ENCODE results near the gene HBD. TPM values are rescaled to one million over a fixed set of nuclear protein-coding genes. Genes with fewer than 3 reads are reported as not detected.

The HBD gene
- total and polyA plus RNA-seq, 9 of the 15 experiments (the other 6 are each of a cell fraction or from before 2014, with no cell fraction given) = 11.8 to 169 (median 36.0) TPM

DNA sequence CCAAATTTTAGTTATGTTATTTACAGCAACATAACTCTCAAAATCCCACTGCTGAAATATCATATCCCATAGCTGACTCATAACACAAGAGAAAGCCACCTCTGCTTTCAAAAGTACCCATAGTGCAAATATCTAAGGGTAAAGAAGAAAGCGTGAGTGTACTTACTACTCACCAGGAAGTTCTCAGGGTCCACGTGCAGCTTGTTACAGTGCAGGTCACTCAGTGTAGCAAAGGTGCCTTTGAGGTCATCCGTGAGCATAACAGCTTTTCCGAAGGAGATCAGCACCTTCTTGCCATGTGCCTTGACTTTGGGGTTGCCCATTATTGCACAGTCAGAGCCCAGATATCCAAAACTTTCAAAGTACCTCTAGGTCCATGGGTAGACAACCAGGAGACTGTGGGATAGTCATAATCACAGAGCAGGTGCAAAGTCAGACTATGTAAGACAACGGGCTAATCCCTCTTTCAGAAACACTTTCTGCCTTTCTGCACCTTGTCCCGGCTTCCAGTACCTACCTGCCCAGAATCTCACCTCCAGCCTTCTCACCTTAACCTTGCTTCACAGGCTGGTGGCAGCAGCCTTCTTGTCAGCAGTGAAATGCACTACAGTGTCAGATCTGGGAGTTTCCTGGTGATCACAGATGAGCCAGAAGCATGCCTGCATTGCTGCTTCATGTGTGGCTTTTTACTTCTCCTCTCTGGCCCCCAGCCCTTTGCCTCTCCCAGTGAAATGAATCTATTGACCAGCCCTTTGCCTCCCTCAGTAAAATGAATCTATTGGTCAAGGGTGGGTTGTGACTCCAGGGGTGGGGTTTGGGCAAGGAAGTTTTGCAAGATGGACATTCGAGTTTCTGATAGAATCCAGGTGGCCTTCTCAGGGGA is 8.9 kb upstream of the HBD start (continued):
- TF ChIP-seq, protein P1, sequence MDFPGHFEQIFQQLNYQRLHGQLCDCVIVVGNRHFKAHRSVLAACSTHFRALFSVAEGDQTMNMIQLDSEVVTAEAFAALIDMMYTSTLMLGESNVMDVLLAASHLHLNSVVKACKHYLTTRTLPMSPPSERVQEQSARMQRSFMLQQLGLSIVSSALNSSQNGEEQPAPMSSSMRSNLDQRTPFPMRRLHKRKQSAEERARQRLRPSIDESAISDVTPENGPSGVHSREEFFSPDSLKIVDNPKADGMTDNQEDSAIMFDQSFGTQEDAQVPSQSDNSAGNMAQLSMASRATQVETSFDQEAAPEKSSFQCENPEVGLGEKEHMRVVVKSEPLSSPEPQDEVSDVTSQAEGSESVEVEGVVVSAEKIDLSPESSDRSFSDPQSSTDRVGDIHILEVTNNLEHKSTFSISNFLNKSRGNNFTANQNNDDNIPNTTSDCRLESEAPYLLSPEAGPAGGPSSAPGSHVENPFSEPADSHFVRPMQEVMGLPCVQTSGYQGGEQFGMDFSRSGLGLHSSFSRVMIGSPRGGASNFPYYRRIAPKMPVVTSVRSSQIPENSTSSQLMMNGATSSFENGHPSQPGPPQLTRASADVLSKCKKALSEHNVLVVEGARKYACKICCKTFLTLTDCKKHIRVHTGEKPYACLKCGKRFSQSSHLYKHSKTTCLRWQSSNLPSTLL (IDR thresholded peaks at IDR 0.05) = no peak
- TF ChIP-seq ZNF444 (CRISPR knock-in tag; IDR thresholded peaks at IDR 0.05) (no peak), DIDO1 (tag; IDR thresholded peaks at IDR 0.05; ENCODE audit: low read depth) (no peak), NFYB (IDR thresholded peaks at IDR 0.05; ENCODE audit: extremely low read depth, insufficient read length) (no peak), MLLT1 (IDR thresholded peaks at IDR 0.05) (peak in 1 of 2 experiments; percentile 51; a peak in 3 of 4 replicates), JUN (IDR thresholded peaks at IDR 0.05; ENCODE audit: borderline replicate concordance, low read depth, low read length) (no peak), JUN (CRISPR knock-in tag; IDR thresholded peaks at IDR 0.05; ENCODE audit: borderline replicate concordance) (no peak), CBX3 (IDR thresholded peaks at IDR 0.05; ENCODE audit: borderline replicate concordance in 1 of 2, low read length in 2 of 2) (peak in 1 of 2 experiments; percentile 46; a peak in 1 of 3 replicates), ZNF584 (CRISPR knock-in tag; IDR thresholded peaks at IDR 0.05; ENCODE audit: low read depth) (no peak), TRIM28 (IDR thresholded peaks at IDR 0.05) (no peak; the same call in 1 of the 2 replicates), KAT7 (CRISPR knock-in tag; IDR thresholded peaks at IDR 0.05; ENCODE audit: borderline replicate concordance) (0 out of 2 replicates have a peak, but pooled peaks have one; percentile 43), CHCHD3 (CRISPR knock-in tag; IDR thresholded peaks at IDR 0.05) (peak; percentile 57; the same call in 1 of the 2 replicates), RNF2 (IDR thresholded peaks at IDR 0.05) (no peak), POLR2A (conservative IDR thresholded peaks at IDR 0.05) (peak; percentile 93), E2F3 (CRISPR knock-in tag; IDR thresholded peaks at IDR 0.05) (no peak)
- TF ChIP-seq, protein P2, sequence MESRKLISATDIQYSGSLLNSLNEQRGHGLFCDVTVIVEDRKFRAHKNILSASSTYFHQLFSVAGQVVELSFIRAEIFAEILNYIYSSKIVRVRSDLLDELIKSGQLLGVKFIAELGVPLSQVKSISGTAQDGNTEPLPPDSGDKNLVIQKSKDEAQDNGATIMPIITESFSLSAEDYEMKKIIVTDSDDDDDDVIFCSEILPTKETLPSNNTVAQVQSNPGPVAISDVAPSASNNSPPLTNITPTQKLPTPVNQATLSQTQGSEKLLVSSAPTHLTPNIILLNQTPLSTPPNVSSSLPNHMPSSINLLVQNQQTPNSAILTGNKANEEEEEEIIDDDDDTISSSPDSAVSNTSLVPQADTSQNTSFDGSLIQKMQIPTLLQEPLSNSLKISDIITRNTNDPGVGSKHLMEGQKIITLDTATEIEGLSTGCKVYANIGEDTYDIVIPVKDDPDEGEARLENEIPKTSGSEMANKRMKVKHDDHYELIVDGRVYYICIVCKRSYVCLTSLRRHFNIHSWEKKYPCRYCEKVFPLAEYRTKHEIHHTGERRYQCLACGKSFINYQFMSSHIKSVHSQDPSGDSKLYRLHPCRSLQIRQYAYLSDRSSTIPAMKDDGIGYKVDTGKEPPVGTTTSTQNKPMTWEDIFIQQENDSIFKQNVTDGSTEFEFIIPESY (CRISPR knock-in tag; IDR thresholded peaks at IDR 0.05) = peak; percentile 41; the same call in 1 of the 2 replicates
- TF ChIP-seq, protein P3, sequence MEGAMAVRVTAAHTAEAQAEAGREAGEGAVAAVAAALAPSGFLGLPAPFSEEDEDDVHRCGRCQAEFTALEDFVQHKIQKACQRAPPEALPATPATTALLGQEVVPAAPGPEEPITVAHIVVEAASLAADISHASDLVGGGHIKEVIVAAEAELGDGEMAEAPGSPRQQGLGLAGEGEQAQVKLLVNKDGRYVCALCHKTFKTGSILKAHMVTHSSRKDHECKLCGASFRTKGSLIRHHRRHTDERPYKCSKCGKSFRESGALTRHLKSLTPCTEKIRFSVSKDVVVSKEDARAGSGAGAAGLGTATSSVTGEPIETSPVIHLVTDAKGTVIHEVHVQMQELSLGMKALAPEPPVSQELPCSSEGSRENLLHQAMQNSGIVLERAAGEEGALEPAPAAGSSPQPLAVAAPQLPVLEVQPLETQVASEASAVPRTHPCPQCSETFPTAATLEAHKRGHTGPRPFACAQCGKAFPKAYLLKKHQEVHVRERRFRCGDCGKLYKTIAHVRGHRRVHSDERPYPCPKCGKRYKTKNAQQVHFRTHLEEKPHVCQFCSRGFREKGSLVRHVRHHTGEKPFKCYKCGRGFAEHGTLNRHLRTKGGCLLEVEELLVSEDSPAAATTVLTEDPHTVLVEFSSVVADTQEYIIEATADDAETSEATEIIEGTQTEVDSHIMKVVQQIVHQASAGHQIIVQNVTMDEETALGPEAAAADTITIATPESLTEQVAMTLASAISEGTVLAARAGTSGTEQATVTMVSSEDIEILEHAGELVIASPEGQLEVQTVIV (CRISPR knock-in tag; IDR thresholded peaks at IDR 0.05; ENCODE audit: borderline replicate concordance) = no peak

Measured in K562 (cell line).